OCI-LY3 (cell line): Measurements from ENCODE around the gene RPS4Y1.

Experiments
- H2AFZ ChIP-seq: fragments of 200-600, 300-600 bp; shearing (Covaris generic); 2 replicates; pipeline ENCODE4 v1.6.0; 2014; ENCODE audit warnings: antibody characterized with exemption, low read depth, low read length
- H3K27ac ChIP-seq: fragments of 200-600, 300-600 bp; sonication (generic); 2 replicates; pipeline ENCODE4 v1.5.1; 2014; ENCODE audit warnings: mild to moderate bottlenecking, low read length, moderate library complexity, mixed read lengths
- H3K27me3 ChIP-seq: fragments of 200-600, 300-600 bp; sonication (generic); 2 replicates; pipeline ENCODE4 v1.6.1; 2014; ENCODE audit warnings: low read depth, low read length, mixed read lengths
- H3K36me3 ChIP-seq: fragments of 200-600, 300-600 bp; sonication (generic); replicated peaks from 2 replicates; pipeline ENCODE3; 2014; ENCODE audit warnings: low read depth, low read length, mixed read lengths
- H3K4me1 ChIP-seq: fragments of 300-600, 200-600 bp; sonication (generic); 2 replicates; pipeline ENCODE4 v1.6.1; 2014; ENCODE audit warnings: low read length, mixed read lengths
- H3K4me2 ChIP-seq: fragments of 200-600, 300-600 bp; sonication (generic); 2 replicates; pipeline ENCODE4 v1.6.1; 2014; ENCODE audit warnings: low read length, mixed read lengths
- H3K4me3 ChIP-seq: fragments of 300-600, 200-600 bp; sonication (generic); 2 replicates; pipeline ENCODE4 v1.5.1; 2014; ENCODE audit warnings: antibody characterized with exemption, mild to moderate bottlenecking, low read length, moderate library complexity
- H3K79me2 ChIP-seq: fragments of 300-600, 200-600 bp; shearing (Covaris generic); 2 replicates; pipeline ENCODE4 v1.6.1; 2014; ENCODE audit warnings: mild to moderate bottlenecking, low read length, mixed read lengths
- H3K9ac ChIP-seq: fragments of 300-600, 200-600 bp; shearing (Covaris generic); 2 replicates; pipeline ENCODE4 v1.6.0; 2014; ENCODE audit warnings: mild to moderate bottlenecking, low read length, moderate library complexity
- H3K9me3 ChIP-seq: fragments of 200-600, 300-600 bp; shearing (Covaris generic); 2 replicates; pipeline ENCODE4 v1.6.1; 2014; ENCODE audit warnings: low read length, mixed read lengths; ENCODE audit not compliant: insufficient read depth
- H4K20me1 ChIP-seq: fragments of 200-600, 300-600 bp; sonication (generic); 2 replicates; pipeline ENCODE4 v1.6.1; 2016; ENCODE audit warnings: low read length, mixed read lengths; ENCODE audit not compliant: insufficient read depth
- EZH2phosphoT487 ChIP-seq: fragments of 200-600 bp; shearing (Covaris generic); IDR thresholded peaks from 2 replicates; pipeline ENCODE4 v1.6.1; 2018; ENCODE audit warnings: antibody characterized with exemption, mixed run types, low read depth
- TF ChIP-seq, protein P1 (sequence below): fragments of 200-600, 300-600 bp; sonication (generic); IDR thresholded peaks from 2 replicates; pipeline ENCODE4 v1.5.1; 2014; ENCODE audit warnings: antibody characterized with exemption, low read length, low read depth

RPS4Y1 gene

GRCh38 chrY:2893471-2893870 is 52.1 kb downstream of the RPS4Y1 start:
- Histone ChIP-seq H3K36me3 (peaks cover 9% of the 10 kb centered on the region), H3K4me1 (peaks cover 49% of the 10 kb centered on the region), H3K9me3 (0 out of 2 replicates have a peak, but pooled peaks cover 4% of the 10 kb centered on the region), H3K4me3 (no peak overlapping the region), H3K27ac (no peak overlapping the region), H3K4me2 (peak overlapping the region; percentile 42; the same call in 1 of the 2 replicates), H2AFZ (no peak overlapping the region), H3K79me2 (no peaks in the 10 kb centered on the region), H3K9ac (no peak overlapping the region), H4K20me1 (no peaks in the 10 kb centered on the region), H3K27me3 (no peaks in the 10 kb centered on the region)
- TF ChIP-seq, protein P1, sequence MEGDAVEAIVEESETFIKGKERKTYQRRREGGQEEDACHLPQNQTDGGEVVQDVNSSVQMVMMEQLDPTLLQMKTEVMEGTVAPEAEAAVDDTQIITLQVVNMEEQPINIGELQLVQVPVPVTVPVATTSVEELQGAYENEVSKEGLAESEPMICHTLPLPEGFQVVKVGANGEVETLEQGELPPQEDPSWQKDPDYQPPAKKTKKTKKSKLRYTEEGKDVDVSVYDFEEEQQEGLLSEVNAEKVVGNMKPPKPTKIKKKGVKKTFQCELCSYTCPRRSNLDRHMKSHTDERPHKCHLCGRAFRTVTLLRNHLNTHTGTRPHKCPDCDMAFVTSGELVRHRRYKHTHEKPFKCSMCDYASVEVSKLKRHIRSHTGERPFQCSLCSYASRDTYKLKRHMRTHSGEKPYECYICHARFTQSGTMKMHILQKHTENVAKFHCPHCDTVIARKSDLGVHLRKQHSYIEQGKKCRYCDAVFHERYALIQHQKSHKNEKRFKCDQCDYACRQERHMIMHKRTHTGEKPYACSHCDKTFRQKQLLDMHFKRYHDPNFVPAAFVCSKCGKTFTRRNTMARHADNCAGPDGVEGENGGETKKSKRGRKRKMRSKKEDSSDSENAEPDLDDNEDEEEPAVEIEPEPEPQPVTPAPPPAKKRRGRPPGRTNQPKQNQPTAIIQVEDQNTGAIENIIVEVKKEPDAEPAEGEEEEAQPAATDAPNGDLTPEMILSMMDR: no peak
- TF ChIP-seq EZH2phosphoT487: no peak

- H3K4me3 ChIP-seq: peak overlapping the region; percentile 43
- no peak for TF ChIP-seq EZH2phosphoT487
- TF ChIP-seq, protein P1: no peak
Measured at GRCh38 chrY:2896050-2896449, 54.6 kb downstream of the RPS4Y1 start.

GRCh38 chrY:2907356-2907755 is 66.0 kb downstream of the RPS4Y1 start:
- H3K27ac ChIP-seq: no peak overlapping the region
- no peaks in the 10 kb centered on the region for H3K79me2 ChIP-seq
- no peaks in the 10 kb centered on the region for H4K20me1 ChIP-seq
- no peak overlapping the region for H3K4me2 ChIP-seq
- TF ChIP-seq, protein P1: no peak
- no peak for TF ChIP-seq EZH2phosphoT487
- no peaks in the 10 kb centered on the region for H3K4me1 ChIP-seq
- no peaks in the 10 kb centered on the region for H3K27me3 ChIP-seq
- H3K9ac ChIP-seq: no peak overlapping the region
- no peak overlapping the region for H2AFZ ChIP-seq
- no peaks in the 10 kb centered on the region for H3K9me3 ChIP-seq
- H3K36me3 ChIP-seq: no peaks in the 10 kb centered on the region
- H3K4me3 ChIP-seq: no peak overlapping the region

More at GRCh38 chrY:2896050-2896449, 54.6 kb downstream of the RPS4Y1 start:
- Histone ChIP-seq H3K27ac (peak overlapping the region; percentile 79), H3K4me1 (peaks cover 27% of the 10 kb centered on the region), H3K27me3 (no peaks in the 10 kb centered on the region), H4K20me1 (no peaks in the 10 kb centered on the region), H2AFZ (peak overlapping the region; percentile 56; the same call in 1 of the 2 replicates), H3K9ac (peak overlapping the region; percentile 35; the same call in 1 of the 2 replicates), H3K36me3 (peaks cover 9% of the 10 kb centered on the region), H3K9me3 (0 out of 2 replicates have a peak, but pooled peaks cover 4% of the 10 kb centered on the region), H3K79me2 (no peaks in the 10 kb centered on the region), H3K4me2 (peak overlapping the region; percentile 70)

GRCh38 chrY:2913066-2913815 is 71.8 kb downstream of the RPS4Y1 start:
- no peaks in the 10 kb centered on the region for H4K20me1 ChIP-seq
- no peaks in the 10 kb centered on the region for H3K79me2 ChIP-seq
- TF ChIP-seq EZH2phosphoT487: no peak
- TF ChIP-seq, protein P1: peak; percentile 61
- H3K4me1 ChIP-seq: peaks cover 2% of the 10 kb centered on the region; the same call in 1 of the 2 replicates
- no peaks in the 10 kb centered on the region for H3K9me3 ChIP-seq
- H2AFZ ChIP-seq: peak overlapping the region; percentile 70; the same call in 1 of the 2 replicates
- H3K4me3 ChIP-seq: no peak overlapping the region
- no peaks in the 10 kb centered on the region for H3K27me3 ChIP-seq
- no peak overlapping the region for H3K27ac ChIP-seq
- H3K9ac ChIP-seq: no peak overlapping the region
- H3K36me3 ChIP-seq: no peaks in the 10 kb centered on the region
- H3K4me2 ChIP-seq: no peak overlapping the region
